Neural progenitor cell (in vitro differentiated cells): ENCODE measurements around the gene NLK.

Experiments used
- CTCF ChIP-seq: fragments of 200-600 bp; sonication (generic); IDR thresholded peaks from 2 replicates; pipeline ENCODE4 v1.5.1; 2017; ENCODE audit warnings: antibody characterized with exemption, mild to moderate bottlenecking
- EZH2 ChIP-seq: fragments of 200-600 bp; sonication (generic); IDR thresholded peaks from 2 replicates; pipeline ENCODE4 v1.6.1; 2017; ENCODE audit warnings: antibody characterized with exemption, mild to moderate bottlenecking, moderate library complexity
- EZH2phosphoT487 ChIP-seq: fragments of 200-600 bp; sonication (generic); IDR thresholded peaks from 2 replicates; pipeline ENCODE4 v1.6.1; 2017; ENCODE audit warnings: antibody characterized with exemption

- TF ChIP-seq EZH2 (no peak), CTCF (no peak), EZH2phosphoT487 (no peak)
These were observed 128.3 kb downstream of the NLK start for GRCh38 chr17:28170771-28171170.
